HUES6 (cell line): ENCODE measurements around the gene NDNF.

Experiments
- H3K27ac ChIP-seq: 2 replicates; pipeline ENCODE4 v1.7.0; 2013; ENCODE audit warnings: low read depth, mild to moderate bottlenecking, low read length, inconsistent platforms
- H3K27me3 ChIP-seq: 2 replicates; pipeline ENCODE4 v1.6.1; 2013; ENCODE audit warnings: low read length; ENCODE audit not compliant: control insufficient read depth, insufficient read depth
- H3K36me3 ChIP-seq: 2 replicates; pipeline ENCODE4 v1.6.1; 2013; ENCODE audit warnings: low read length; ENCODE audit not compliant: control insufficient read depth, insufficient read depth
- H3K4me1 ChIP-seq: 2 replicates; pipeline ENCODE4 v1.6.1; 2013; ENCODE audit warnings: low read length; ENCODE audit not compliant: control insufficient read depth, insufficient read depth
- H3K4me3 ChIP-seq: 2 replicates; pipeline ENCODE4 v1.5.1; 2013; ENCODE audit warnings: low read depth, low read length
- H3K9ac ChIP-seq: one replicate; pipeline ENCODE4 v1.6.1; 2013; ENCODE audit warnings: mild to moderate bottlenecking, low read length
- H3K9me3 ChIP-seq: 2 replicates; pipeline ENCODE4 v1.6.1; 2013; ENCODE audit warnings: low read depth, low read length; ENCODE audit not compliant: control insufficient read depth, insufficient read depth

The NDNF gene

DNA sequence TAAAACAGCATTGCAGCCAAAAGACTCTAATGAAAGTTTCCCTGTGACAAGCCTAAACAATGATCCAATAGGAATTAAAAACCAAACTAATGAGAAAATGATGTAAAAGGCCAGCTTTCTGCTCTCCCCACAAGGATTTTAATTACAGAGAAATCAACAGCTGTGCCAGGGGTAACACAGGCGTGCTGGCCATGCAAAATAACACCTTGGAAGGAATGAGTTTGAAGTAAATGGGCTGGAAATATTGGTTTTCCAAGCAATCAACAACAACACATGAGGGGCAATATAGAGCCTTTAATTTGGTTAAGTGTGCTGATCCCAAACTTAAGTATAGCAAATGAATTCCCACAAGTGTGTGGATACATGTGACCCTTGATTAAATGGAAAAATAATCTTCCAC, 56.9 kb downstream of the NDNF start:
- H3K27ac ChIP-seq: no peak overlapping the region
- H3K9ac ChIP-seq: no peak overlapping the region
- no peaks in the 10 kb centered on the region for H3K36me3 ChIP-seq
- H3K4me1 ChIP-seq: peaks cover 19% of the 10 kb centered on the region
- H3K27me3 ChIP-seq: no peaks in the 10 kb centered on the region
- H3K9me3 ChIP-seq: no peaks in the 10 kb centered on the region
- H3K4me3 ChIP-seq: no peak overlapping the region

DNA sequence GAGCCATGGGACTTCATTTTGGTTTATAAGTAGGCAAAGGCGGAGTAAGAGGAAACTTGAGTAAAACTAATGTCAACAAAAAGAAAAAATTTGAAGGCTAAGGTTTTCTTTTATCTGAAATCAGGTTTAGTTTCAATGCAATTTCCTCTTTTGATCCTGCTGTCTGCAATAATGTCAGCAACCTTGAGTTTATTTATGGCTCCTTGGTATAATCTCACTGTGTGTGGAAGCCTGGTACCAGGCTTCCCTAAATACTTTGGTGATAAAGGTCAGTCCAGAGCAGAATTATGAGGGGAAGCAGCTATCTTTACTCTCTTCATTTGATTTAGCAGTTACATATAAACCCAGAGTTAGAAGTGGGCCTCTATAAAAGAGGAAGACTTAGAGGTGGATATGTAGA, 57.8 kb downstream of the NDNF start:
- H3K9ac ChIP-seq: no peak overlapping the region
- H3K27ac ChIP-seq: no peak overlapping the region
- no peaks in the 10 kb centered on the region for H3K36me3 ChIP-seq
- peaks cover 28% of the 10 kb centered on the region for H3K4me1 ChIP-seq
- no peak overlapping the region for H3K4me3 ChIP-seq
- no peaks in the 10 kb centered on the region for H3K27me3 ChIP-seq
- no peaks in the 10 kb centered on the region for H3K9me3 ChIP-seq

DNA sequence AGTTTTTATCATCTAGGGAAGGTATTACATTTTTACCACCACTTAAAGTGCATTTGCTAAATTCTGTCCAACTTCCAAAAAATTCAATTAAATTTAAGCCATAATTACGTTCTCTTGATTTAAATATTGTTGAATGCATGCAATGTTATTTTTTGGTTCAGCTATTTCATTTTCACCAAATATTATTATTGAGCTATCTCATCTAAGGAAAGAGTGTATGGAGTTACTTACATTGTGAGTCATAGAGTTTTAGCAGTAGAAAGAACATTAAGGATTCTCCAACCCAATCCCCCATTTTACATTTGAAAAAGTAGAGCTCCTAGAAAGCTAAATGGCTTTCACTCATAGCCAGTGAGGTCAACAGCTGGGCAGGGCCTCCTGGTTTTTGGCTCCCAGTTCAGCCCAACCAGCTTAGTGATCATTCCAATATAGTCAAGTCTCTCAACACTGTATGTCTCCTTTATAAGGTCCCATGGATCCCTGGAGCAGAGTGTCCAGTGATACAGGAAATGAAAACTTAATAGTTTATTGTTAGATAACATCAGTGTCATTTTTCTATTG, 60.5 kb downstream of the NDNF start:
- H3K27me3 ChIP-seq: no peaks in the 10 kb centered on the region
- H3K4me3 ChIP-seq: no peak overlapping the region; the same call in 1 of the 2 replicates
- no peak overlapping the region for H3K9ac ChIP-seq
- no peak overlapping the region for H3K27ac ChIP-seq
- H3K36me3 ChIP-seq: no peaks in the 10 kb centered on the region
- H3K9me3 ChIP-seq: no peaks in the 10 kb centered on the region
- peaks cover 31% of the 10 kb centered on the region for H3K4me1 ChIP-seq

DNA sequence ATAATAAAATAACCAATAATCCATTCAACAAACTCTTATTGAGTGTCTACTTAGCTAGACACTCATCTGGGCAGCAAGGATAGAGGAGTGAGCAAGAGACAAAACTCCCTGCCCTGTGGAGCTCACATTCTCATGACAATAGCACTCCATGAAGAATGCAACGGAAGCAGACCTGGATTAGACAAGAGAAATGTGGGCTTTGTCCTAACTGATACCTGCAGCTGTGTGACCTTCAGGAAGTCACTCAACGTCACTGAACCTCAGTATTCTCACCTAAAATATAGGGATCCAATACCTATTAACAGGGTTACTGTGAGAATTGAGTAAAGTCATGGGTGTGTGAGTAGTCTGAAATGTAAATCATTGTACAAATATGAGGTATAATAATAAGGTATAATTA, 61.2 kb downstream of the NDNF start:
- H3K36me3 ChIP-seq: no peaks in the 10 kb centered on the region
- no peaks in the 10 kb centered on the region for H3K9me3 ChIP-seq
- H3K4me3 ChIP-seq: no peak overlapping the region
- H3K27ac ChIP-seq: no peak overlapping the region
- no peak overlapping the region for H3K9ac ChIP-seq
- H3K27me3 ChIP-seq: no peaks in the 10 kb centered on the region
- peaks cover 31% of the 10 kb centered on the region for H3K4me1 ChIP-seq

DNA sequence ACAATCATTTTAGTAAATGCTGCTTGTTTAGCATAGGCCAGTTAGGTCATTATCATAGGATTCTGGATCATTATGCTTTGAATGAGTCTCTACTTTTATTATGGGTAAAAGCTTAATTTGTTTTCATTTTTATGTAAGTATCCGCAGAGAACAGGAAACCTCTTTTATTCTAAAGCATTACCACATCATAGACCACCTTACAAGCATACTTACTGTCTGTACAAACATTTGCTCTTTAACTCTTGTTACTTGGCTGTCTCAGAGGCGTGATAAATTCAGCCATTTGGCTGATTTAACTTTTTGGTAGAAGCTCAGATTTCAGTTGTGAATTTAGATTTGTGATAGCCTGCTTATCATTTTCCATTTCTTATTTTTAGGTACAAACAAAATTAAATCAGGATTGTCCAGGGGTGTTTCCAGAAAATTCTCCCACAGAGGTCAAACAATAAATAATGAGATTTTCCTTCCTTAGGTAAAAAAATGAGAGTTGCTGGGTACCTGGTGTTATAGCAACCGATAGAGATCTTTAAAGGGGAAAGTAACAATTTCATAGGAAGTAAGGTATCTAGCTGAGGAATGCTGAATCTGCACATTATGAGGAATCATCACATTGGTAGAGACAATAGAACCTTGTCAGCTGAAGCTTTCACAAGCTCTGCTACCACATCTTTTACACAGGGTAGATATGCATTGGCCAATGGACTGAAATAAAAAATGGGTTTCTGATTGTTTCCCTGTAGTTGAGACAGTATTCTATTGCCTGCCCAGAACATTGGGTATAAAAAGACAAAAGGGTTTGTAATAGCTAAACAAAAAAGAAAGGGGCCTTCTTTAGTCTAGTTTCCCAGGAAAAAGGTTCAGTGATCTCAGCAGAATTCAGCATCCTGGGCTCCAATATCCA, 62.5 kb downstream of the NDNF start:
- Histone ChIP-seq H3K27ac (no peak overlapping the region), H3K4me3 (no peak overlapping the region), H3K9ac (no peak overlapping the region), H3K36me3 (no peaks in the 10 kb centered on the region), H3K27me3 (no peaks in the 10 kb centered on the region), H3K9me3 (no peaks in the 10 kb centered on the region), H3K4me1 (peaks cover 31% of the 10 kb centered on the region)

DNA sequence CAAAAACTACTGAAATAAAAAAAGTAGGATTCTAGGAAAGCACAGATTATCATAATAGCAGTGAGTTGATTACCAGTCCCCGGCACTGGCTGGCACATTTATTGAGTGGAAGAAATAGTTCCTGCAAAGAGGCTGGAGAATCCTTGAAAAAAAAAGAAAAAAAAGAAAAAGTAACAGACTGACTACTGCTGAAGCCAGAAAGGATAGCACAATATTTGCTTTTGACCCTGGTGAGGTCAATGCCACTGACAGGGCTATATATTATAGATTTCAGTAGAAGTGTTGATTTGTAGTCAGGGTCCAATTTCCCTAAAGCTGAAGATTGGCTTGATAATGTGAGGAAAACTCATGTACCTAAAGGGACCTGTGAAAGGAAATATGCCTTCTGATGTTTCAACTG, 64.7 kb downstream of the NDNF start:
- no peaks in the 10 kb centered on the region for H3K36me3 ChIP-seq
- H3K27ac ChIP-seq: no peak overlapping the region
- H3K4me1 ChIP-seq: peaks cover 26% of the 10 kb centered on the region
- H3K9ac ChIP-seq: no peak overlapping the region
- no peaks in the 10 kb centered on the region for H3K27me3 ChIP-seq
- H3K4me3 ChIP-seq: no peak overlapping the region
- H3K9me3 ChIP-seq: peaks cover 6% of the 10 kb centered on the region

DNA sequence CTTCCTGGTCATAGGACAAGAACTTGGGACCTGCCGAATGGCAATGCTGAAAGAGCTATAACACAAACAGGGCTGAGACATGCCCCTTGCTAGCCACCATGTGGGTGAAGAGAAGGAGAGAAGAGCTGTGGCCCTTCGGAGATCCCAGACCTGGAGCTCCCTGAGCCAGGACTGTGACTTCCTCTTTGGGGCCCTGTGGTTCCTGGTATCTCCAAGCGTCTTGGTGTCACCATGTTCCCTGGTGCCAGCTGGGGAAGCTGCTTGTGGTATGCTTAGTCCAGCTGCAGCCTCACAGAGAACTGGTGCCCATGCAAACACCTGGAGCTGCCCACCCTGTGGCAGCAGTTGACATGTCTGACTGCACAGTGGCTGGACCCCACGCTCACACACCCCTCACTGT, 68.5 kb downstream of the NDNF start:
- H3K9ac ChIP-seq: no peak overlapping the region
- no peaks in the 10 kb centered on the region for H3K36me3 ChIP-seq
- H3K27ac ChIP-seq: no peak overlapping the region
- no peak overlapping the region for H3K4me3 ChIP-seq
- peaks cover 6% of the 10 kb centered on the region for H3K9me3 ChIP-seq
- no peaks in the 10 kb centered on the region; the same call in 1 of the 2 replicates for H3K4me1 ChIP-seq
- H3K27me3 ChIP-seq: no peaks in the 10 kb centered on the region

DNA sequence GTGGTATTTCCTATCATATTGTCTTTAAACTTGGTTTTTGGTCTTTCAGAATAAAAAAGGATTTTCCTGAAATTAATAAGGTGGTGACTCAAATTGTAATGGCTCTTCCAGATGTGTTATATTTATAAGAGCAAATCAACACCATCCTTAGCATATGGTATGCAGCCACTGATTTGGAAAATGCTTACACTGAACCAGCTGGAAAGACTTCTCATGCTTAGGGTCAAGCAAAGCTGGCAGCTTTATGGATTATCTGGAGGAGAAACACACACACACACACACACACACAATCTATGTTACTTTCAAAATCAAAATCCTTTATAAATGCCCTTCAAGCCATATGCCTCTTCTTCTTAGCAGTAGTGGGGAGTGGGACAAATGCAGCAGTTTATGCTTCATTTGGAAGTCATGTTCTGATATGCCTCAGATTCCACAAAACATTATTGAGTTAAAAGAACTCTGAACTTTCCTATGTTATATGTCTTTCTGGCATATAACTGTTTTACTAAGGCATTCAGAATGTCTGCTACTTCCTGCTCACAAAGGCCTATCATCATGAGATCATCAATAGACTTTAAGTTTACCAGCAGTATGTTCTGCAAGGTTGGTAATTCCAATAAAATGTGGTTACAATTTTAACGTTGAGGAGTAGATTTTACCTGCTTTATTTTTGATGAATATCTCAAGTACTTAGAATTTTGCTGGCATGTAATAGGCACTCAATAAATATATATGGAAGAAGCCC, 76.9 kb downstream of the NDNF start:
- Histone ChIP-seq H3K27ac (no peak overlapping the region), H3K36me3 (no peaks in the 10 kb centered on the region), H3K9ac (no peak overlapping the region), H3K4me3 (no peak overlapping the region), H3K9me3 (no peaks in the 10 kb centered on the region), H3K4me1 (peaks cover 7% of the 10 kb centered on the region; the same call in 1 of the 2 replicates), H3K27me3 (no peaks in the 10 kb centered on the region)

DNA sequence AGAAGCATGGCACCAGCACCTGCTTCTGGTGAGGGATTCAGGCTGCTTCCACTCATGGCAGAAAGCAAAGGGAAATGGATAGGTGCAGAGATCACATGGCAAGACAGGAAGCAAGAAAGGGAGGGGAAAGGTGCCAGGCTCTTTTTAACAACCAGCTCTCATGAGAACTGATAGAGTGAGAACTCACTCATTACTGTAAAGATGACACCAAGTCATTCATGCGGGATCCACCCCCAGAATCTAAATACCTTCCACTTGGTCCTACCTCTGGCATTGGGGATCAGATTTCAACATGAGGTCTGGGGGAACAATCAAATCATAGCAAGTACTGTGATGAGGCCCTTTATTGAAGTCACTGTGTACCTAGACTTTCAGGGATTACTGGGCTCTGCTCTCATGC, 77.8 kb downstream of the NDNF start:
- Histone ChIP-seq H3K4me3 (no peak overlapping the region), H3K4me1 (peaks cover 7% of the 10 kb centered on the region; the same call in 1 of the 2 replicates), H3K9me3 (no peaks in the 10 kb centered on the region), H3K9ac (no peak overlapping the region), H3K27ac (no peak overlapping the region), H3K27me3 (no peaks in the 10 kb centered on the region), H3K36me3 (no peaks in the 10 kb centered on the region)

DNA sequence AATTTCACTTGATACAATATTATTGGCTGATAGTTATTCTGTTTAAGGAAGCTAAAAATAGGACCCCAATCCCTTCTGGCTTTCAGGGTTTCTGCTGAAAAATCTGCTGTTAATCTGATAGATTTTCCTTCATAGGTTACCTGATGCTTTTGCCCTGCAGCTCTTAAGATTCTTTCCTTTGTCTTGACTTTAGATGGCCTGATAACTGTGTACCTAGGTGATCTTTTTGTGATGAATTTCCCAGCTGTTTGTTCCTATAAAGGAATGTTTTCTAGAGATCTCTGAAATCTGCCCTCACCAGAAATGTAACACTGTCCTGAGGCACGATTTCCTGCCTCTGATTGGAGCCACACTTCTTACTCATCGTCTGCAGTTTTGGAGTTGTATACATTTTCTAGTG, 80.5 kb downstream of the NDNF start:
- Histone ChIP-seq H3K4me3 (no peak overlapping the region), H3K9me3 (no peaks in the 10 kb centered on the region), H3K36me3 (no peaks in the 10 kb centered on the region), H3K9ac (no peak overlapping the region), H3K27me3 (no peaks in the 10 kb centered on the region), H3K4me1 (peaks cover 7% of the 10 kb centered on the region; the same call in 1 of the 2 replicates), H3K27ac (no peak overlapping the region)

DNA sequence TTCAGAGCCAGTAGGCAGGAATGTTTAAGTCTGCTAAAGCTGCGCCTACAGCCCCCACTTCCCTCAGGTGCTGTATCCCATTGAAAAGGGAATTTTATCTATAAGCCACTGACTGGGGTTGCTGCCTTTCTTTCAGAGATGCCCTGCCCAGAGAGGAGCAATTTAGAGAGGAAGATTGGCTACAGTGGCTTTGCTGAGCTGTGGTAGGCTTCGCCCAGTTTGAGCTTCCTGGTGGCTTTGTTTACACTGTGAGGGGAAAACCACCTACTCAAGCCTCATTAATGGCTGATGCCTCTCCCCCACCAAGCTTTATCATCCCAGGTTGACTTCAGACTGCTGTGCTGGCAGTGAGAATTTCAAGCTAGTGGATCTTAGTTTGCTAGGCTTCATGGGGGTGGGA, 82.1 kb downstream of the NDNF start:
- Histone ChIP-seq H3K4me3 (no peak overlapping the region), H3K36me3 (no peaks in the 10 kb centered on the region), H3K27me3 (no peaks in the 10 kb centered on the region), H3K9ac (no peak overlapping the region), H3K27ac (no peak overlapping the region), H3K4me1 (peaks cover 7% of the 10 kb centered on the region; the same call in 1 of the 2 replicates), H3K9me3 (no peaks in the 10 kb centered on the region)
